Measurements from ENCODE around the gene MZF1. TPM values are rescaled to one million over a fixed set of nuclear protein-coding genes. Genes with fewer than 3 reads are reported as not detected.
"Not testable (repeated sequence)": the region's sequence is repeated elsewhere in the genome, so short reads cannot be mapped to it uniquely, and the experiment has no call there.

Gene MZF1
- total RNA-seq = 26.5 and 26.7 TPM in 2 replicates

- intact Hi-C loops (cut with micrococcal nuclease) = loop anchor here (1.0 kb wide), 6 partner anchors 14 to 192 kb away; partner anchors contain the start of genes TRIM28, ZBTB45, ZNF132 and ZNF324
Measured at GRCh38 chr19:58572818-58573657, at the start of gene MZF1. Gene MZF1 (minus strand): TSS chr19:58573335. CDS start chr19:58571389, 1,946 bp downstream.

GRCh38 chr19:58607213-58607612 is 34.1 kb upstream of the MZF1 start:
- intact Hi-C loops (cut with micrococcal nuclease) = not testable (repeated sequence)

GRCh38 chr19:58606251-58606896 is 33.2 kb upstream of the MZF1 start:
- intact Hi-C loops (cut with micrococcal nuclease) = not testable (repeated sequence)

GRCh38 chr19:58586133-58586765 is 13.1 kb upstream of the MZF1 start:
- intact Hi-C loops (cut with micrococcal nuclease) = no loop called here

- intact Hi-C loops (cut with micrococcal nuclease) = no loop called here
Measured at GRCh38 chr19:58585442-58586132, 12.5 kb upstream of the MZF1 start.

GRCh38 chr19:58584498-58585441 is 11.6 kb upstream of the MZF1 start:
- intact Hi-C loops (cut with micrococcal nuclease) = no loop called here

- intact Hi-C loops (cut with micrococcal nuclease) = no loop called here
Measured at GRCh38 chr19:58582985-58583384, 9.8 kb upstream of the MZF1 start.

- intact Hi-C loops (cut with micrococcal nuclease) = loop anchor here (1.0 kb wide), 2 partner anchors 61 to 67 kb away; no protein-coding TSS in a partner anchor
Measured at GRCh38 chr19:58581227-58582141, 8.3 kb upstream of the MZF1 start.

GRCh38 chr19:58579473-58580142 is 6.5 kb upstream of the MZF1 start:
- intact Hi-C loops (cut with micrococcal nuclease) = no loop called here

- intact Hi-C loops (cut with micrococcal nuclease) = no loop called here
Measured at GRCh38 chr19:58578012-58578925, 5.1 kb upstream of the MZF1 start.

GRCh38 chr19:58577581-58577980 is 4.4 kb upstream of the MZF1 start:
- intact Hi-C loops (cut with micrococcal nuclease) = not testable (repeated sequence)

- intact Hi-C loops (cut with micrococcal nuclease) = no loop called here
Measured at GRCh38 chr19:58575183-58576041, 2.3 kb upstream of the MZF1 start.

GRCh38 chr19:58573658-58574164 is 576 bp upstream of the MZF1 start:
- intact Hi-C loops (cut with micrococcal nuclease) = loop anchor here (1.0 kb wide), 6 partner anchors 14 to 192 kb away; partner anchors contain the start of genes TRIM28, ZBTB45, ZNF132 and ZNF324

- intact Hi-C loops (cut with micrococcal nuclease) = no loop called here
Measured at GRCh38 chr19:58572026-58572817, 913 bp downstream of the MZF1 start.

- intact Hi-C loops (cut with micrococcal nuclease) = no loop called here
Measured at GRCh38 chr19:58571575-58571947, 1.6 kb downstream of the MZF1 start.

All from T-helper 2 cell treated with Interferon-gamma antibody and Interleukin-4, amounts not matched to agents 100 ng/mL and 5 ng/mL, for 36 hours (primary cell).